ENCODE measurements around the gene ACTC1. TPM values are rescaled to one million over a fixed set of nuclear protein-coding genes. Genes with fewer than 3 reads are reported as not detected.

Gene ACTC1
- total RNA-seq, 3 donors from 2014 or later: 0.15 to 1.6 TPM; not detected in 1

- Histone ChIP-seq H3K36me3 (no peaks in the 10 kb centered on the region), H3K9me3 (no peaks in the 10 kb centered on the region), H3K27me3 (no peaks in the 10 kb centered on the region), H3K27ac (no peak overlapping the region), H3K4me3 (no peak overlapping the region), H3K4me1 (no peaks in the 10 kb centered on the region)
- no peak for TF ChIP-seq POLR2AphosphoS5 (IDR thresholded peaks at IDR 0.05)
- TF ChIP-seq POLR2A (IDR thresholded peaks at IDR 0.05): no peak
- no peak for TF ChIP-seq CTCF (IDR thresholded peaks at IDR 0.05)
- intact Hi-C loops (cut with DNase I; ENCODE audit: low total_unique reads): loop anchor here (10.0 kb wide), 1 partner anchor 1774 kb away; no protein-coding TSS in a partner anchor
- no peak for DNase-seq (ENCODE audit: low spot score in 2 of 2)
These were observed 33.0 kb upstream of the ACTC1 start for GRCh38 chr15:34828145-34828911.

GRCh38 chr15:34821831-34822230 is 26.5 kb upstream of the ACTC1 start:
- intact Hi-C loops (cut with DNase I; ENCODE audit: low total_unique reads): loop anchor here (10.0 kb wide), 1 partner anchor 1767 kb away; no protein-coding TSS in a partner anchor
- no peaks in the 10 kb centered on the region for H3K4me1 ChIP-seq
- no peak for DNase-seq (ENCODE audit: low spot score in 2 of 2)

GRCh38 chr15:34820110-34820509 is 24.8 kb upstream of the ACTC1 start:
- Histone ChIP-seq H3K4me1 (no peaks in the 10 kb centered on the region), H3K27ac (no peak overlapping the region), H3K4me3 (no peak overlapping the region), H3K9me3 (no peaks in the 10 kb centered on the region), H3K36me3 (no peaks in the 10 kb centered on the region), H3K27me3 (no peaks in the 10 kb centered on the region)
- no peak for DNase-seq (ENCODE audit: low spot score in 2 of 2)
- TF ChIP-seq POLR2AphosphoS5 (IDR thresholded peaks at IDR 0.05) (no peak), POLR2A (IDR thresholded peaks at IDR 0.05) (no peak), CTCF (IDR thresholded peaks at IDR 0.05) (no peak)
- intact Hi-C loops (cut with DNase I; ENCODE audit: low total_unique reads): loop anchor here (10.0 kb wide), 1 partner anchor 1765 kb away; no protein-coding TSS in a partner anchor

More at GRCh38 chr15:34821831-34822230, 26.5 kb upstream of the ACTC1 start:
- H3K27ac ChIP-seq: no peak overlapping the region
- H3K9me3 ChIP-seq: no peaks in the 10 kb centered on the region
- H3K36me3 ChIP-seq: no peaks in the 10 kb centered on the region
- H3K4me3 ChIP-seq: no peak overlapping the region
- TF ChIP-seq POLR2AphosphoS5 (IDR thresholded peaks at IDR 0.05): no peak
- no peak for TF ChIP-seq POLR2A (IDR thresholded peaks at IDR 0.05)
- TF ChIP-seq CTCF (IDR thresholded peaks at IDR 0.05): no peak
- no peaks in the 10 kb centered on the region for H3K27me3 ChIP-seq

GRCh38 chr15:34818526-34818925 is 23.2 kb upstream of the ACTC1 start:
- Histone ChIP-seq H3K9me3 (no peaks in the 10 kb centered on the region), H3K4me3 (no peak overlapping the region), H3K27ac (no peak overlapping the region), H3K4me1 (no peaks in the 10 kb centered on the region), H3K36me3 (no peaks in the 10 kb centered on the region), H3K27me3 (no peaks in the 10 kb centered on the region)
- no peak for DNase-seq (ENCODE audit: low spot score in 2 of 2)
- intact Hi-C loops (cut with DNase I; ENCODE audit: low total_unique reads): no loop called here
- TF ChIP-seq POLR2AphosphoS5 (IDR thresholded peaks at IDR 0.05) (no peak), CTCF (IDR thresholded peaks at IDR 0.05) (no peak), POLR2A (IDR thresholded peaks at IDR 0.05) (no peak)

- intact Hi-C loops (cut with DNase I; ENCODE audit: low total_unique reads): no loop called here
- H3K4me1 ChIP-seq: no peaks in the 10 kb centered on the region
- H3K36me3 ChIP-seq: no peaks in the 10 kb centered on the region
- no peak for DNase-seq (ENCODE audit: low spot score in 2 of 2)
- H3K27me3 ChIP-seq: no peaks in the 10 kb centered on the region
- H3K27ac ChIP-seq: no peak overlapping the region
- TF ChIP-seq POLR2AphosphoS5 (IDR thresholded peaks at IDR 0.05): no peak
- no peaks in the 10 kb centered on the region for H3K9me3 ChIP-seq
- no peak overlapping the region for H3K4me3 ChIP-seq
These were observed 20.5 kb upstream of the ACTC1 start for GRCh38 chr15:34815836-34816235.
